D721Med (cell line): ENCODE measurements around the gene B3GAT1.

ENCODE experiments used
- DNase-seq: peaks from one replicate; pipeline ENCODE4 v3.0.0; 2011; ENCODE audit warnings: low spot score; ENCODE audit not compliant: insufficient read length
- FAIRE-seq: peaks from 2 replicates; lab custom pipeline; 2011; peaks lifted over from hg19 to GRCh38; lab: Jason Lieb, UNC
- CTCF ChIP-seq: IDR thresholded peaks from 2 replicates; pipeline ENCODE4 v1.5.1; 2012; ENCODE audit warnings: mild to moderate bottlenecking, control low read depth; ENCODE audit not compliant: insufficient read depth; ENCODE audit errors: missing control alignments

Gene B3GAT1

GRCh38 chr11:134352111-134352510, 59.9 kb downstream of the B3GAT1 start:
- FAIRE-seq: no peak
- no peak for TF ChIP-seq CTCF
- DNase-seq: no peak

- DNase-seq (no peak), FAIRE-seq (no peak)
- TF ChIP-seq CTCF: no peak
These were observed 61.7 kb downstream of the B3GAT1 start for GRCh38 chr11:134350381-134350780.

GRCh38 chr11:134349802-134350355, 62.2 kb downstream of the B3GAT1 start:
- no peak for TF ChIP-seq CTCF
- no peak for FAIRE-seq
- DNase-seq: no peak

- FAIRE-seq (no peak), DNase-seq (no peak)
- TF ChIP-seq CTCF: no peak
These were observed 62.8 kb downstream of the B3GAT1 start for GRCh38 chr11:134349109-134349801.

- no peak for DNase-seq
- TF ChIP-seq CTCF: no peak
- no peak for FAIRE-seq
These were observed 64.6 kb downstream of the B3GAT1 start for GRCh38 chr11:134347441-134347840.

- no peak for TF ChIP-seq CTCF
- no peak for FAIRE-seq
- no peak for DNase-seq
These were observed 65.1 kb downstream of the B3GAT1 start for GRCh38 chr11:134346976-134347350.
